Pancreas (tissue), 10 donors: ENCODE data around the gene SH3BGRL2. TPM values are rescaled to one million over a fixed set of nuclear protein-coding genes. Genes with fewer than 3 reads are reported as not detected.
"Not testable (repeated sequence)": the region's sequence is repeated elsewhere in the genome, so short reads cannot be mapped to it uniquely, and the experiment has no call there.

Experiments used
- ATAC-seq, 4 donors: fragments of 200-7000 bp; cut with Tn5 transposase; one replicate each; pipeline versions ENCODE4 v1.8.0 to v1.9.1; 2020; ENCODE audit warnings: mild to moderate bottlenecking in 4 of 4, moderate library complexity in 4 of 4
- DNase-seq, 6 donors: peaks; one replicate each; pipeline ENCODE4 v3.0.0-alpha.2; 2020
- FAIRE-seq: peaks from 2 replicates; lab custom pipeline; 2012; peaks lifted over from hg19 to GRCh38; lab: Jason Lieb, UNC
- H3K27ac ChIP-seq, 4 donors: fragments of 200-600 bp; sonication (generic); 1 replicate in 3 of 4; 2 replicates in 1 of 4; pipeline versions ENCODE4 v1.5.0 to v1.8.0; 2020
- H3K27me3 ChIP-seq, 4 donors: fragments of 200-600 bp; one replicate each; pipeline ENCODE4 v1.8.0; 2021
- H3K36me3 ChIP-seq, 3 donors: fragments of 200-600 bp; sonication (generic) in 1 of 3; one replicate each; pipeline versions ENCODE4 v1.5.0 to v1.8.0; 2020 to 2021
- H3K4me1 ChIP-seq, 3 donors: fragments of 200-600 bp; one replicate each; pipeline ENCODE4 v1.8.0; 2021
- H3K4me3 ChIP-seq, 4 donors: fragments of 200-600 bp; sonication (generic) in 2 of 4; one replicate each; pipeline versions ENCODE4 v1.5.0 to v1.8.0; 2020 to 2021
- H3K9me3 ChIP-seq, 4 donors: fragments of 200-600 bp; one replicate each; pipeline ENCODE4 v1.8.0; 2021
- CTCF ChIP-seq, 4 donors: fragments of 200-600 bp; sonication (generic) in 3 of 4; IDR thresholded peaks; one replicate each; pipeline versions ENCODE4 v1.5.0 to v1.8.0; 2021; ENCODE audit warnings: antibody characterized with exemption in 4 of 4
- WGBS, 2 donors: extraction: QIAGEN DNeasy Blood & Tissue Kit; methylation state at CpG; one replicate each; pipeline ENCODE4 v1.1.7; 2013; 5-methylcytosine and 5-hydroxymethylcytosine counted together
- intact Hi-C, 3 donors: fragments of 100-400 bp; cut with DNase I; formaldehyde crosslinking; loops; one replicate each; pipeline versions ENCODE4 v1.11.1 to v1.14.2; 2022
- polyA plus RNA-seq, 2 donors: library from polyadenylated mRNA; stranded (reverse); fragments of 200-250 nt; gene quantifications; one replicate each; pipeline ENCODE4 v1.2.3, GENCODE V29; 2013
- total RNA-seq, 6 donors: library from RNA; stranded (reverse); fragmentation: NEBNext Ultra II Directional in 4 of 6; extraction: Animal tissue kit (Norgen Biotek cat#: 25700) in 4 of 6; gene quantifications; one replicate each; pipeline versions ENCODE4 v1.2.1 to v1.2.4, GENCODE V29; 2021 to 2023
- donor health status: healthy with polysubstance abuse.
- donor health status: DM: no; HTN: no; CAD: no; lungs with moderate emphysema.
- donor health status: DM: no; HTN: no; CAD: no.
- donor health status: control.
- donor health status: control.
- donor health status: Bipolar disorder and iron deficiency.
- donor health status: DM: yes; HTN: yes; CAD: no.
- donor health status: DM: no; HTN: no; CAD: no.
- donor health status: DM: no; HTN: no; CAD: no.
- donor health status: DM: yes; HTN: yes; CAD: no.

Gene SH3BGRL2
- total and polyA plus RNA-seq, 8 donors, result 6.1 to 22.1 (median 11.8) TPM

GRCh38 chr6:79742030-79742429, 110.9 kb downstream of the SH3BGRL2 start:
- TF ChIP-seq CTCF (IDR thresholded peaks at IDR 0.05), result no peak
- Histone ChIP-seq H3K4me3 (no peak overlapping the region), H3K27ac (no peak overlapping the region), H3K36me3 (no peaks in the 10 kb centered on the region), H3K27me3 (no peaks in the 10 kb centered on the region), H3K9me3 (no peaks in the 10 kb centered on the region), H3K4me1 (no peaks in the 10 kb centered on the region)
- ATAC-seq, result no peak
- no peak for DNase-seq
- intact Hi-C loops, result no loop called here
- WGBS, 2 donors, result 70 to 77% methylated on average over 2 of the region's 2 CpGs
- FAIRE-seq, result no peak

- WGBS, 2 donors, result 71 to 75% methylated on average over 2 of the region's 2 CpGs
- H3K4me1 ChIP-seq, FAIRE-seq, H3K27ac ChIP-seq, DNase-seq, H3K27me3 ChIP-seq, H3K36me3 ChIP-seq, ATAC-seq, H3K9me3 ChIP-seq, H3K4me3 ChIP-seq, intact Hi-C loops: not testable (repeated sequence)
Measured at GRCh38 chr6:79745282-79745681, 114.2 kb downstream of the SH3BGRL2 start.

- H3K4me1 ChIP-seq, ATAC-seq, H3K9me3 ChIP-seq, H3K27ac ChIP-seq, H3K36me3 ChIP-seq, H3K4me3 ChIP-seq, H3K27me3 ChIP-seq, intact Hi-C loops, FAIRE-seq, DNase-seq: not testable (repeated sequence)
- WGBS, 2 donors, result 53 to 71% methylated on average over 3 of the region's 3 CpGs
Measured at GRCh38 chr6:79746325-79746724, 115.2 kb downstream of the SH3BGRL2 start.

GRCh38 chr6:79750806-79751205, 119.7 kb downstream of the SH3BGRL2 start:
- intact Hi-C loops, result no loop called here
- FAIRE-seq (no peak), ATAC-seq (no peak), DNase-seq (no peak)
- H3K4me1 ChIP-seq, result no peaks in the 10 kb centered on the region
- no peaks in the 10 kb centered on the region for H3K9me3 ChIP-seq
- H3K27ac ChIP-seq, result no peak overlapping the region
- H3K4me3 ChIP-seq, result no peak overlapping the region
- H3K27me3 ChIP-seq, result no peaks in the 10 kb centered on the region
- no peak for TF ChIP-seq CTCF (IDR thresholded peaks at IDR 0.05)
- WGBS, 2 donors, result 72 to 81% methylated on average over 4 of the region's 4 CpGs
- H3K36me3 ChIP-seq, result no peaks in the 10 kb centered on the region

Other genes starting within 250 kb of the SH3BGRL2 start
- gene LCA5, start 93.9 kb upstream of the SH3BGRL2 start, total RNA-seq, result 1 to 10 TPM; 1.8 to 7.9 (median 2.6) TPM
- gene LCA5, start 93.9 kb upstream of the SH3BGRL2 start, polyA plus RNA-seq, result 1 to 10 TPM; 1.3 to 2.9 TPM